ENCODE measurements around the gene ST6GAL2.
A peak's percentile ranks its signal among the peaks of the same experiment; 100 is the strongest.

Gene ST6GAL2

DNA sequence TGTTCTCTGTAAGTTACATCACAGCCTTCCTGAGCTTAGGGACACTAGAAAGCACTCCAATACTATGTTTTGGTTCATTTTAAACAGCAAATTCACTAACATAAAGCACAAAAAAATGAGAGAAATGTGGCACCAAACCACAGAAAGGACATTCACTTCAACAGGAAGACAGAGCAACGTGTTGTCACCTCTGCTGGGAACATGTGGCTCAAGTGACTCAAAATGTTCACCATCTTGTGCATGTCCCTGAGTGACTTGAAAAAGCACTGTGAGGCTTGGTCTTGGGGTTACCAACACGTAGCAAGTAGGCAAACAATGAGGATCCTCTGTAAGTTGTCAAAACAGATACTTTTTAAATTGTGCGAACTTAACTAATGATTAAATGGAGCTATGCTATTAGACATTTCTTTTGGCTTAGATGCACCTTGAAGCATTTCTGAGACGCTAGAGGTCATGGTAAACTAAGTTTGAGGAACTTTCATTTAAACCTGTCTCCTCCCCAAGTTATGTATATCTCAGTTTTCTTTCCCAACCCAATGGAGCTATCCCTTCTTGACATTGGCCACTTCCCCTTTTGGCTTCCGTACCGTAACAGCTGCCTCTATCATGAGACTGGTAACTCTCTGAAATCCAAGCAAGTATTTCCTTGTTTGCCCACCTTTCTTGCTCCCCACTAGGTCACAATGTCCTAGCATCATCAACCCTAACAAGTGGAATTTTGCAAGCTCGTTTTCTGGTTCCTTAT is 14.0 kb upstream of the ST6GAL2 start:
- TF ChIP-seq, protein P1, sequence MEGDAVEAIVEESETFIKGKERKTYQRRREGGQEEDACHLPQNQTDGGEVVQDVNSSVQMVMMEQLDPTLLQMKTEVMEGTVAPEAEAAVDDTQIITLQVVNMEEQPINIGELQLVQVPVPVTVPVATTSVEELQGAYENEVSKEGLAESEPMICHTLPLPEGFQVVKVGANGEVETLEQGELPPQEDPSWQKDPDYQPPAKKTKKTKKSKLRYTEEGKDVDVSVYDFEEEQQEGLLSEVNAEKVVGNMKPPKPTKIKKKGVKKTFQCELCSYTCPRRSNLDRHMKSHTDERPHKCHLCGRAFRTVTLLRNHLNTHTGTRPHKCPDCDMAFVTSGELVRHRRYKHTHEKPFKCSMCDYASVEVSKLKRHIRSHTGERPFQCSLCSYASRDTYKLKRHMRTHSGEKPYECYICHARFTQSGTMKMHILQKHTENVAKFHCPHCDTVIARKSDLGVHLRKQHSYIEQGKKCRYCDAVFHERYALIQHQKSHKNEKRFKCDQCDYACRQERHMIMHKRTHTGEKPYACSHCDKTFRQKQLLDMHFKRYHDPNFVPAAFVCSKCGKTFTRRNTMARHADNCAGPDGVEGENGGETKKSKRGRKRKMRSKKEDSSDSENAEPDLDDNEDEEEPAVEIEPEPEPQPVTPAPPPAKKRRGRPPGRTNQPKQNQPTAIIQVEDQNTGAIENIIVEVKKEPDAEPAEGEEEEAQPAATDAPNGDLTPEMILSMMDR (IDR thresholded peaks at IDR 0.05; ENCODE audit: borderline replicate concordance, control extremely low read depth, extremely low read depth, insufficient read depth, missing control alignments): no peak
- in situ Hi-C loops (cut with MboI; ENCODE audit: low sequenced_read_pairs, unreplicated experiment): no loop called here
- DNase-seq (ENCODE audit: low spot score): no peak

DNA sequence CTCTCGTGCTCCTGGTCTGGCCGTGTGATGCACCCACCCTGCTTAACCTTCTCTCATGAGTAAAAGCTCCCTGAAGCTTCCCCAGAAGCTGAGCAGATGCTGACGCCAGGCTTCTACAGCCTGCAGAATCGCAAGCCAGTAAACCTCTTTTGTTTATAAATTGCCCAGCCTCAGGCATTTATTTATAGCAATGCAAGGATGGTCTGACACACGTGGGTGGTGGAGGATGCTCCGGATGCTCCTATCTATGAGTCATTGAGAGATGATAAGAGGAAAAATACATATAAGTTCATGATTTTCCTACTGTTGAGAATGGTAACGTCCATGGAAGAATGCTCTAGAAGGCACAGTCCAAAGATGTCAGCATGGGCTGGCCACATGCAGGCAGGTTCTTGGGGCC is 8.6 kb upstream of the ST6GAL2 start:
- no peak for DNase-seq (ENCODE audit: low spot score)
- in situ Hi-C loops (cut with MboI; ENCODE audit: low sequenced_read_pairs, unreplicated experiment): no loop called here
- TF ChIP-seq, protein P1 (IDR thresholded peaks at IDR 0.05; ENCODE audit: borderline replicate concordance, control extremely low read depth, extremely low read depth, insufficient read depth, missing control alignments): no peak

DNA sequence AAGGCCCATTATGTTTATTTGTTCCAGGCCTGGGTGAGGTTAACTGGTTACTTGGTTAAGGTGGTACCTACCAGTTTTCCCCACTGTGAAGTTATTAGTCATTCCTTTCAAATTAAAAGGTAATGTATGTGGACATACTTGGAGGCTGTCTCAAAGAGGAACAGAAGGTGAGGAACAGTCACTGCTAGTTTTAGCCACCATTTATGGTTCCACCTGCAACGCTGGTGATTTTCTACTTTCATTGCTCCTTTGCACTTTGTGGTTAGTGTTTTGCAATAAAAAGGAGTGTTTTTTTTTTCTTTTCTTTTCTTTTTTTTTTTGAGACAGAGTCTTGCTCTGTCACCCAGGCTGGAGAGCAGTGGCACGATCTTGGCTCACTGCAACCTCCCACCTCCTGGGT is 6.1 kb upstream of the ST6GAL2 start:
- DNase-seq (ENCODE audit: low spot score): no peak
- in situ Hi-C loops (cut with MboI; ENCODE audit: low sequenced_read_pairs, unreplicated experiment): no loop called here
- TF ChIP-seq, protein P1 (IDR thresholded peaks at IDR 0.05; ENCODE audit: borderline replicate concordance, control extremely low read depth, extremely low read depth, insufficient read depth, missing control alignments): no peak

DNA sequence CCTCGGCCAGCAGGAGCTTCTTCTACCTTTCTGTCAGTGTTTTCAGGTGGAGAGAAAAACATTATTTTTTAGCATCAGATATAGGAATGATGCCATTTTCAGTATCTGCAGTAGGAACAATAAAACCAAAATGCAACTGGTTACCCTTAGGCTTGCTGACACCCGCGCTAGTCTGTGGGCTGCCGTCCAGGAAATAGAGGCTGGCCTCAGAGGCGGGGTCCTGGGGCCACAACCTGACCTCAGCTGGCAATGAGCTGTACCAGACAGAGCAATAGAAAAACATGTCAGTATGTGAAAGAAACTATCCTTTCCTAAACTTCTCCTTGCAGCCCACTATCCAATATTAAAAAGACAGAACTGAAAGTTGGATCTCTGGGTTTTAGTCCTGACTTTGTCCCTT is 4.6 kb upstream of the ST6GAL2 start:
- in situ Hi-C loops (cut with MboI; ENCODE audit: low sequenced_read_pairs, unreplicated experiment): no loop called here
- DNase-seq (ENCODE audit: low spot score): no peak
- TF ChIP-seq, protein P1 (IDR thresholded peaks at IDR 0.05; ENCODE audit: borderline replicate concordance, control extremely low read depth, extremely low read depth, insufficient read depth, missing control alignments): no peak

DNA sequence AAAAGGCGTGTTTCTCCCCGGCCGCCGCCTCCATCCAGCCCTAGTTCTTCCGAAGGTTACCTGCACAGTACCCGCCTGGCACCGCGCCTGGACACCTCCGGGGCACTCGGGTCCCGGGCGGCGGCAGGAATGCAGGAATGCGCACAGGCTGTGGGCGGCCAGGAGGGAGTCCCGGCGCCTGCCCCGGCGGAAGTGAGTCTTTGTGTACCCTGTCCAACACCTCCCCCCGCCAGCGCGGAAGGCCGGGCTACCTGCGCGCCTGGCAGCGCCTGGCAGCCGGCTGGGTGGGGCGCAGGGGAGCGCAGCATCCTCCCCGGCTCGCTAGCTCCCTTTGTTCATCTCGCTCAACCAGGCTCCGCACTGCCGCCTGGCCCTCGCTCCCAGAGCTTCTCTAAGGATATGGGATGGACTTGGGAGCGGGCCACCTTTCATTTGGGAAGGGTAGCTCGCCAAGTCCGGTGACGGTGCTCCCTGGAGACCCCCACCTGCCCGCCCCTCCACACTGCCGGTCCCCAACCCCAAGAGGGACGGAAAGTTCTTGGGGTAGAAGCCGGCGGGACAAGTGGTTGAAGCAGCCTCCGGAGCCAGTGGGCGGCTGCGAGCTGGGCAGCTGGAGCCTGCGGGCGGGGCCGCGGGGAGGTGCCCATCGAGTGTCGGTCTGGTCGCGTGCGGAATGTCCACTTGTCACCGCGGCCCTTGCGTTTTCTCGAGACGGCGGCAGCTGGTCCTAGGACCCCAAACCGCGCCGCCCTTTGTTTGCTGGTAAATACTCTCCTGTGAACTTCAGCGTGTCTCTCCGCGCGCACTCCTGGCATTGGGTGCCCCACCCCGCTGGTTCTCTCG is 1.2 kb upstream of the ST6GAL2 start:
- DNase-seq (ENCODE audit: low spot score): peak; percentile 13
- in situ Hi-C loops (cut with MboI; ENCODE audit: low sequenced_read_pairs, unreplicated experiment): no loop called here
- TF ChIP-seq, protein P1 (IDR thresholded peaks at IDR 0.05; ENCODE audit: borderline replicate concordance, control extremely low read depth, extremely low read depth, insufficient read depth, missing control alignments): no peak

DNA sequence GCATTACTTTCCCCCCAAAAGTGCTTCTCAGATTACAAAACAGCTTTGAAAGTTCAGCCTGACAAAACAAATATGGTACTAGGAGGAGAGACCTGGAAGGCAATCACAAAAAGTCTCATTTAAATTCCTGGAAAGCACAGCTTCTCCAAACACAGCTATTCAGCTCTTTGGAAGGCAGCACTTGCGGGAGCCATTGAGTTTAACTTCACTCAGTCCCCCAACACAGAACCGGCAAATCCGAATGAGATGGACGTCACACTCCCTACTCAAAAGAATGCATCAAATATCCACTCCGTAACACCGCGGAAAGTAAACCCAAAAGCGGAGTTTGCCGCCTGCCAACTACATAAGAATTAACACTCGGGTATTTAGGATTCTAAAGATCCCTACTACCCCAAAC is 638 bp downstream of the ST6GAL2 start:
- no peak for DNase-seq (ENCODE audit: low spot score)
- TF ChIP-seq, protein P1 (IDR thresholded peaks at IDR 0.05; ENCODE audit: borderline replicate concordance, control extremely low read depth, extremely low read depth, insufficient read depth, missing control alignments): no peak
- in situ Hi-C loops (cut with MboI; ENCODE audit: low sequenced_read_pairs, unreplicated experiment): no loop called here

All from GM13976 (cell line).